Glutamatergic neuron (in vitro differentiated cells): ENCODE results near the gene SERTAD2. TPM values are rescaled to one million over a fixed set of nuclear protein-coding genes. Genes with fewer than 3 reads are reported as not detected.

Experiments used
- DNase-seq: peaks from one replicate; pipeline ENCODE4 v3.0.0; 2022
- H3K27ac Mint-ChIP-seq: one replicate; pipeline ENCODE4 v1.8.0; 2020; ENCODE audit warnings: mild to moderate bottlenecking, mixed read lengths, inconsistent platforms; ENCODE audit not compliant: unreplicated experiment
- H3K27me3 Mint-ChIP-seq: one replicate; pipeline ENCODE4 v1.8.0; 2020; ENCODE audit warnings: mild to moderate bottlenecking, moderate library complexity, mixed read lengths, inconsistent platforms; ENCODE audit not compliant: unreplicated experiment
- H3K36me3 Mint-ChIP-seq: one replicate; pipeline ENCODE4 v1.8.0; 2020; ENCODE audit warnings: mild to moderate bottlenecking, mixed read lengths, inconsistent platforms; ENCODE audit not compliant: unreplicated experiment
- H3K4me1 Mint-ChIP-seq: one replicate; pipeline ENCODE4 v1.8.0; 2020; ENCODE audit warnings: mild to moderate bottlenecking, low read depth, mixed read lengths, inconsistent platforms; ENCODE audit not compliant: unreplicated experiment
- H3K4me3 Mint-ChIP-seq: one replicate; pipeline ENCODE4 v1.8.0; 2020; ENCODE audit warnings: mild to moderate bottlenecking, mixed read lengths, inconsistent platforms; ENCODE audit not compliant: unreplicated experiment
- H3K9me3 Mint-ChIP-seq: one replicate; pipeline ENCODE4 v1.8.0; 2020; ENCODE audit warnings: mild to moderate bottlenecking, moderate library complexity, mixed read lengths, inconsistent platforms; ENCODE audit not compliant: unreplicated experiment
- CTCF ChIP-seq: fragments of 200-600 bp; sonication (generic); IDR thresholded peaks from one replicate; pipeline ENCODE4 v1.5.0; 2021; ENCODE audit not compliant: partially characterized antibody, unreplicated experiment
- total RNA-seq: library from RNA; stranded (reverse); fragmentation: NEBNext Ultra II Directional; extraction: Animal tissue kit (Norgen Biotek cat#: 25700); gene quantifications from one replicate; pipeline ENCODE4 v1.2.1, GENCODE V29; 2021; ENCODE audit not compliant: unreplicated experiment

The SERTAD2 gene
- total RNA-seq, 1 donor from 2014 or later = 15.7 TPM

- no peak overlapping the region for H3K4me3 Mint-ChIP-seq
- H3K36me3 Mint-ChIP-seq = no peaks in the 10 kb centered on the region
- DNase-seq = no peak
- no peak for TF ChIP-seq CTCF
- peaks cover 3% of the 10 kb centered on the region for H3K4me1 Mint-ChIP-seq
- no peak overlapping the region for H3K27ac Mint-ChIP-seq
- peaks cover 3% of the 10 kb centered on the region for H3K27me3 Mint-ChIP-seq
- H3K9me3 Mint-ChIP-seq = no peaks in the 10 kb centered on the region
Observed at GRCh38 chr2:64598226-64598625, 55.5 kb downstream of the SERTAD2 start.

GRCh38 chr2:64595397-64596176, 58.1 kb downstream of the SERTAD2 start:
- H3K36me3 Mint-ChIP-seq = no peaks in the 10 kb centered on the region
- H3K4me1 Mint-ChIP-seq = no peaks in the 10 kb centered on the region
- DNase-seq = no peak
- no peaks in the 10 kb centered on the region for H3K9me3 Mint-ChIP-seq
- H3K27ac Mint-ChIP-seq = no peak overlapping the region
- H3K27me3 Mint-ChIP-seq = no peaks in the 10 kb centered on the region
- TF ChIP-seq CTCF = no peak
- H3K4me3 Mint-ChIP-seq = no peak overlapping the region

- no peak overlapping the region for H3K27ac Mint-ChIP-seq
- no peak overlapping the region for H3K4me3 Mint-ChIP-seq
- TF ChIP-seq CTCF = no peak
- no peaks in the 10 kb centered on the region for H3K9me3 Mint-ChIP-seq
- no peaks in the 10 kb centered on the region for H3K27me3 Mint-ChIP-seq
- DNase-seq = no peak
- H3K36me3 Mint-ChIP-seq = no peaks in the 10 kb centered on the region
- no peaks in the 10 kb centered on the region for H3K4me1 Mint-ChIP-seq
Observed at GRCh38 chr2:64594226-64594989, 59.3 kb downstream of the SERTAD2 start.

- Mint-ChIP-seq H3K27me3 (no peaks in the 10 kb centered on the region), H3K36me3 (no peaks in the 10 kb centered on the region), H3K4me3 (no peak overlapping the region), H3K4me1 (no peaks in the 10 kb centered on the region), H3K27ac (no peak overlapping the region), H3K9me3 (no peaks in the 10 kb centered on the region)
- DNase-seq = no peak
- TF ChIP-seq CTCF = no peak
Observed at GRCh38 chr2:64593035-64593655, 60.6 kb downstream of the SERTAD2 start.
